ENCODE data around the gene TGFBR3. TPM values are rescaled to one million over a fixed set of nuclear protein-coding genes. Genes with fewer than 3 reads are reported as not detected.

Gene TGFBR3
- total and polyA plus RNA-seq, 2 of the 13 experiments (the other 11 are each of a cell fraction or from before 2014, with no cell fraction given), result 76.5 to 195 TPM

GRCh38 chr1:91872000-91872399 is 14.0 kb downstream of the TGFBR3 start:
- no peak for DNase-seq (ENCODE audit: low spot score)
- no TSS peak for BruUV-seq (replicated peaks)
- peak overlapping the region; percentile 45 for H3K27ac ChIP-seq (ENCODE audit: extremely low read length, insufficient read depth, low read length)
- no peak overlapping the region for H3K4me3 ChIP-seq (replicated peaks in 1 of 3; ENCODE audit: insufficient read depth in 1 of 3, low read depth in 2 of 3, low read length in 3 of 3)
- no peaks in the 10 kb centered on the region for H3K27me3 ChIP-seq (ENCODE audit: control insufficient read depth in 1 of 2, insufficient read depth in 2 of 2, low read length in 2 of 2)
- H3K36me3 ChIP-seq (replicated peaks in 1 of 2; ENCODE audit: control insufficient read depth in 1 of 2, insufficient read depth in 2 of 2, low read length in 2 of 2), result peaks cover 3 to 7% of the 10 kb centered on the region in 2 experiments; a peak in 4 of 5 replicates
- H3K9me3 ChIP-seq (ENCODE audit: low read length), result no peaks in the 10 kb centered on the region
- TF ChIP-seq KLF13 (CRISPR knock-in tag; IDR thresholded peaks at IDR 0.05), result no peak
- no peak for TF ChIP-seq ZNF510 (CRISPR knock-in tag; IDR thresholded peaks at IDR 0.05; ENCODE audit: low read depth)
- TF ChIP-seq CEBPZ (IDR thresholded peaks at IDR 0.05; ENCODE audit: low read length), result no peak
- no peak for TF ChIP-seq ZNF614 (CRISPR knock-in tag; IDR thresholded peaks at IDR 0.05; ENCODE audit: borderline replicate concordance)
- no peak for TF ChIP-seq ZNF354B (CRISPR knock-in tag; IDR thresholded peaks at IDR 0.05)
- 0 out of 2 replicates have a peak, but pooled peaks have one; percentile 3 for TF ChIP-seq AHDC1 (CRISPR knock-in tag; IDR thresholded peaks at IDR 0.05; ENCODE audit: borderline replicate concordance)
- no peak for TF ChIP-seq TRIM24 (CRISPR knock-in tag; IDR thresholded peaks at IDR 0.05)
- TF ChIP-seq ZBTB3 (CRISPR knock-in tag; IDR thresholded peaks at IDR 0.05; ENCODE audit: borderline replicate concordance, low read depth), result no peak
- no peak overlapping the region for H2AFZ ChIP-seq (ENCODE audit: low read length)
- FAIRE-seq, result no peak
- H3K79me2 ChIP-seq (ENCODE audit: insufficient read depth, low read length), result peaks cover 97% of the 10 kb centered on the region
- intact Hi-C loops (cut with micrococcal nuclease; ENCODE audit: unreplicated experiment) (loop anchor here (2.0 kb wide), 1 partner anchor 37 kb away; no protein-coding TSS in a partner anchor), in situ Hi-C loops (cut with HindIII; ENCODE audit: extremely low pct_ligation_motif_present, low pct_unique_long_range_greater_than_20kb) (no loop called here)
- peaks cover 94% of the 10 kb centered on the region for H3K4me1 ChIP-seq (ENCODE audit: insufficient read depth, low read length)
- no peak for ATAC-seq
- H4K20me1 ChIP-seq (ENCODE audit: insufficient read depth, low read length), result peaks cover 67% of the 10 kb centered on the region
- H3K9ac ChIP-seq (ENCODE audit: insufficient read depth, low read depth, low read length), result no peak overlapping the region
- WGBS (ENCODE audit: low lambda C conversion rate), result 69% methylated on average over 2 of the region's 2 CpGs
- ChIA-PET CTCF (ENCODE audit: low intra/inter-chr PET ratio, low total read pairs) (no interaction called here), POLR2A (interaction anchor here (1.0 to 1.9 kb wide), 7 partner anchors 12 to 44 kb away, joined by 3 to 6 read pairs (median 4); partner anchors contain the start of gene TGFBR3)
- H3K4me2 ChIP-seq (ENCODE audit: low read depth, low read length), result peak overlapping the region; percentile 64; the same call in 1 of the 2 replicates
